GM18519 (cell line): Measurements from ENCODE around the gene TFPT.

Source experiments
- ATAC-seq: cut with Tn5 transposase; IDR thresholded peaks from one replicate; pipeline ENCODE4 v1.9.1; 2021; ENCODE audit warnings: mild to moderate bottlenecking, moderate library complexity; ENCODE audit not compliant: unreplicated experiment, low FRiP score

Gene TFPT, protein sequence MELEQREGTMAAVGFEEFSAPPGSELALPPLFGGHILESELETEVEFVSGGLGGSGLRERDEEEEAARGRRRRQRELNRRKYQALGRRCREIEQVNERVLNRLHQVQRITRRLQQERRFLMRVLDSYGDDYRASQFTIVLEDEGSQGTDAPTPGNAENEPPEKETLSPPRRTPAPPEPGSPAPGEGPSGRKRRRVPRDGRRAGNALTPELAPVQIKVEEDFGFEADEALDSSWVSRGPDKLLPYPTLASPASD

DNA sequence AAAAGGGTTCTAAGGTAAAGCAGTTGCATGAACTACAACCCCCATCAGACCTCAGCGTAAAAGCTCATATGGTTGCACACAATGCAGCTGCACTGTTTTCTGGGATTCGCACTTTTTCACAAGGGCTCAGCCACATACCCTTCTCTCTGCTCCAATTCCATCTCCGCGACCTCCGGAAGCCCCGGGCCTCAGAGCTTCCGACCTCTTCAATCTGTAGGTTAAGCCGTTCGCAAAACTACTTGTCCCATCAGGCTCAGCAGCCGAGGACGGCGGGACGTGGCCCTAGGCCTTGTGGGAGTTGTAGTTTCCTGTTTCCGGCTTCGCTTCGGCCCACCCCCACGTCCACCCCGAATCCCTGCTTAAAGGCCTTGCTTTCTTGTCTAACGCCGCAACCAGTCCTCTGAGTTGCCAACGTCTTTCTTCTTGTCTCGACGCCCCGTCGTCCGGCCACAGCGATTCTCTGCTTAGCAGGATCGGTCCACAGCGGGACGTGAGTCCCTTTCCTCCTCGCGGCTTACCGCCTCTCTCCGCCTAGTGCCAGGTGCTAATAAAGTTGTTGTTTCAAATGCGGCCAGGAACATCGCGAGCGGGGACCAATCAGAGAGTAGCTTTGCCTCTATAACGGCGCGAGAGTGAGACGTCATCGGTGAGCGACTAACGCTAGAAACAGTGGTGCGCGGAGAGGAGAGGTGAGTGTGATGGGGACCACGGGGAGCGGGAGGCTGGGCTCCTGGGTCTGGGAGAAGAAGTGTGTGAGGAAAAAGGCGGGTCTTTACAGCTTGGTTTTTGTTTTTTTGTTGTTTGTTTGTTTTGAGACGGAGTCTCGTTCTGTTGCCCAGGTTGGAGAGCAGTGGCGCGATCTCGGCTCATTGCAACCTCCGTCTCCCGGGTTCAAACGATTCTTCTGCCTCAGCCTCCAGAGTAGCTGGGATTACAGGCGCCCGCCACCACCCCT, at the start of gene TFPT, which contains the start of gene PRPF31:
Gene TFPT, minus strand, starts transcription at position 549 of the 955 bp plus-strand sequence. Its CDS starts 388 bp downstream, at position 161.
Gene PRPF31, plus strand, starts transcription at position 646 of the 955 bp plus-strand sequence. CDS start 2,525 bp downstream, outside the sequence.
- ATAC-seq = peak; percentile 52

DNA sequence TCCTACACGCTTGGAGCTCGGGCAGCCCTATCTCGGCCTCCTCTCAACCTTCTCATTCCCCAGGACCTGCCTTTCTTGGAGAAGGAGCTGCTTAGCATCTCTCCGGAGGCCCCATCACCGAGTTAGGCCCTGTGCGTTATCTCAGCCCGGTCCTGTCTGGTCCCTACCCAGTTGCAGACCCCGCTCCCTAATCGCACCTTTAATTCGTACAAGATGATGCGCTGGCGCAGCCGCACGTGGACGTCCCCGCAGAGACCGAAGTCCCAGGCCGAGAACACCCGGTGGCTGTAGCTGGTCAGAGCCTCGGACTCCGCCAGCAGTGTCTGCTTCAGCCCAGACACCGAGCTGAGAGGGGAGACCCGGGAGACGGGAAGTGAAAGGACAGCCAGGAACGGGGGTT, 49.8 kb upstream of the TFPT start:
- ATAC-seq = no peak

DNA sequence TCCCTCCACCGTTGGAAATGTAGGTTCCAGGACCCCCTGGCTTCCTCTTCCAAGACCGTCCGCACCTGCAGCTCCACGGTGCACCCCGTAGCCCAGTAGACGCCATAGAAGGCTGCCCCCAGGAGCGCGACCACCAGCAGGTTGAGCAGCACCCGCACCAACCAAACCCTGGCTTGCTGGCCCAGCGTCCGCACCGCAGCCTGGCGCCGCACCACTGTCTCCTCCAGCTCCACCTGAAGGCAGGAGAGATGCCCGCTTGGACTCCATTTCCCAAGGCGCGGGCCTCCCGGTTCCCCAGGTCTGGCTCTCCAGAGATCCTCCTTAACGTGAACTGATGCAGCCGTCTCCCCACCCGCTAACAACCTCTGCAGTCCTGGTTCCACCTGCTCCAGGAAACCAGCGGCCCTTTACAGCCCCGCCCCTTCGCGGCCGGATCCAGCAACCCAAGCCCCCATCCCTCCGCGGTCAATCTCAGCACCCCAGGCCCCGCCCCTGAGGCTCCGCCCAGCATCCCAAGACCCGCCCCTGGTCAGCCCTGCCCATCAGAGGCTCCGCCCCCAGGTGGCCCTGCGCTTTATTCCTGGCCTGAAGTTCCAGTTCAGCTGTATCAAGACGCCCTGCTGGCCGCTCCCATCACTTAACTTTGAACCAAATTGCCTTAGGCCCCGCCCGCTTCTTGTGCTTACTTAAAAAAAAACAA, 49.1 kb upstream of the TFPT start:
- ATAC-seq = no peak

DNA sequence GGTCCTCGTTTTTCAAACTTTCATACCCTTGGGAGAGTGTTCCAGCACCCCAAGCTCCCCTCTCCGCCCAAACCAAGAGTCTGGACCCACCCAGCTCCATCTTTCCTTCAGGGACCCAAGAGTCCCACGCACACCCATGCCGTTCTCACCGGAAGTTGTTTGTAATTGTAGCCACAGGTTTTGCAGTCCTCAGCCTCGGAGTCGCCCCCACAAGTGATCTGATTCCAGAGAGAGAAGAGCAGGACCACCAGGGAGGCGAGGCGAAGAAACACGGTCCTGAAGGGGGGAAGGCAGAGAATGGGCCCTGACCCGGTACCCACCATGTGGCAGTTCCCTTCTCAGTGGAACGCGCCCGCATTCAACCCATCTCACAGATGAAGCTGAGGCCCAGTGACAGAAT, 47.4 kb upstream of the TFPT start:
- no peak for ATAC-seq

DNA sequence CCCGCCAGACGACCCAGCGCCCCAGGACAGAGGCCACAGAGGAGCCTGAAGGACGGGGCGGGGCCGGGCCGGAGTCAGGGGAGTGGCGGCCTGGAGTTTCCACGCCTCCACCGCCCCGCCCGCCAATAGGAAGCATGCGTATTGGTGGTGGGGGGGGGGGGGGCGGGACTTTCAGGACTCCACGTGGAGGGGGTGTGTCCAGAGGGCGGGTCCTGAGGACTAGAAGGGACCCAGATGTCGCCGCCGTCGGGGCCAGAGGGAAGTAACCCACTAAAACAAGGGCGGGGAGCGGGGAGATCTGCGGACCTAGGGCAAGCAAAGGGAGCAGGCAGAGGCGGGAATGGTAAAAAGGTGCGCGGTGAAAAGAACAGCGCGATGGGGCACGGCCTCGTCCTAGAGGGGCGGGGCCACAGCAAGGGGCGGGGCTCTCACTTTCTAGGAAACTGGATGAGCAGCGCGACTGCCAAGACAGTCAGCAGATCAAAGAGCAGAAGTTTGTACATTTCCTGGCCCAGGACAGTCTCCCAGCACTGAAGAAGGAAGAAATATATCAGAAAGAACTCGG, 46.9 kb upstream of the TFPT start:
- ATAC-seq = no peak

DNA sequence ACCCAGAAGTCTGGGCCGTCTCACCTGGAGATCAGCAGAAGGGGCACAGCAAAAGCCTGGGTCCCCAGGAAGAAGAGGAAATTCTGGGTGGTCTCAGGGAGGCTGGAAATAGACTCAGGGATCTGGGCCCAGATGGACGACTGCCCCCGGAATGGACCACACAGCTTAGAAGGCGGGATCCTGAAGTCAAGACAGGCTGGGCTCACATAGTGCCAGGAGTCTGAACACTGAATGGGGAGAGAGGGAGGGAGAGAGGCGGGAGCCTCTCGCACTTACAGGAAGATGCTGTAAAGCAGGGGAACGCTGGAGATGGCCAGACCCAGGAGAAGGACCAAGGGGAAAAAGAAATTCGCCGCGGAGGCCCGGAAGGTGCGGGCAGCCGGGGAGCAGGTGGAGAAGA, 45.4 kb upstream of the TFPT start:
- ATAC-seq = no peak

DNA sequence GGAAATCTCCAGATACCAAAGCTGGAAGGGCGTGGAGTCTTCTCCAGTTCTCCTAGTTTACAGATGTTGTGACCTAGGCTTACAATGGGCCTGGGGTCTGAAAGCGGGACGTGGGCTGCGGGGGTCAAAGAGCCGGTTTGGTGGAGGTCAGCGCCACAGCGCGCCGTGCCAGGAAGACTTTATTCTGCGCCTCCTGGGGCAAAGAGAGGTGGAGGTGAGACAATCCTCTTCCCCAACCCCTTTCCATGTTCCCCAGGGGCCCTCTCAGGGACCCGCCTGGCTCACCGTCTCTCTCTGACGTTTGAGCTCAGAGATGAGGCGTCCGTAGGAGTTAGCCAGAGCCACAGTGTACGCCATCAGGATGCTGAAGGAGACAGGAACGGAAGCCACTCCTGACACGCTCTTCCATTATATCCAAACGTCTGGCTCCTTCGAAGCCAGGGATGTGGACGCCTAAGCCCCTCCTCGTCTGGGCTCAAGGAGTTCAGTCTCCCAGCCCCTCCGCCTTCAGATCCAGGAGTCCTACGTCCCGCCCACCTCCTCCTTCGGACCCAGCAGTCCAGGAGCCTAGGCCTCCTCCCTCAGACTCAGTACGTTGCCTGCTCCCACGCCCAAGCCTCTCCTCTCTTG, 44.8 kb upstream of the TFPT start:
- no peak for ATAC-seq

DNA sequence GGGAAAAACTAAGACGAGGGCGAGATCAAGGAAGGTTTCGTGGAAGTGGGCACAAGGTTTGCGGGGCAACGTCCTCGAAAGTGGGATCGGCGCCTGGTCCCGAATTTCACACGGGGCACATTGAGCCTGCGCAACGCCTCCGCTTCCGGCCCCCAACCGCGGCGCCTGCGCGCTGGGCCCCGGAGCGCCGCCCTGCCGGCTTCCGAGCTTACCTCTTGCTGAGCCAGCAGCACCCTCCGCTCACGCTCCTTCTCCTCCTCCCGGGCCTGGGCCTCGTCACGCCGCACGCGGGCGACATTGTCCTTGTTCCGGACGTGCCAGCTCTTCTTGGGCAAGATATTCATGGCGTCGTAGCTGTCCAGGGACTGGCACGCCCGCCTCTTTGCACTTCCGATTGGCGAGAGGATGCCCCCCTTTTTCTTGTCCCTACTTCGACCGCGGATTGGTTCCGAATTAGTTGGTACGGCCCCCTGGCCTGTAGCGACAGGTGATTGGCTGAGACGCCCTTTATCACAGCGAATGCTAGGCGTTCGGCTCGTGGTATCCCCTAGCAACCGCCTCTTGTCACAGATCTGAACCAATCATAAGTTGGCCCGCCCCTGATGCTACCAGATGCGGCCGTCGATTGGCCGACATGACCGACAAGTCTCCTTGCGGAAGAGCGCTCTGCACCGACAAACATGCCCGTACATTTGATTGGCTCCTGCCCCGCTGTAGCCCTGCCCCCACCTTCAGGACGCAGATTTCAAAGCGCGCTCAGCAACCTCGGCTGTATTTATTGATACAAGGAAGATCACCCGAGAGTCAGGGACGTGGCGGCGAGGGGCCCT, 44.1 kb upstream of the TFPT start, which contains the start of gene LENG1:
Gene LENG1, minus strand, starts transcription at position 370 of the 830 bp plus-strand sequence. Its CDS starts 26 bp downstream, at position 344.
- peak; percentile 88 for ATAC-seq

DNA sequence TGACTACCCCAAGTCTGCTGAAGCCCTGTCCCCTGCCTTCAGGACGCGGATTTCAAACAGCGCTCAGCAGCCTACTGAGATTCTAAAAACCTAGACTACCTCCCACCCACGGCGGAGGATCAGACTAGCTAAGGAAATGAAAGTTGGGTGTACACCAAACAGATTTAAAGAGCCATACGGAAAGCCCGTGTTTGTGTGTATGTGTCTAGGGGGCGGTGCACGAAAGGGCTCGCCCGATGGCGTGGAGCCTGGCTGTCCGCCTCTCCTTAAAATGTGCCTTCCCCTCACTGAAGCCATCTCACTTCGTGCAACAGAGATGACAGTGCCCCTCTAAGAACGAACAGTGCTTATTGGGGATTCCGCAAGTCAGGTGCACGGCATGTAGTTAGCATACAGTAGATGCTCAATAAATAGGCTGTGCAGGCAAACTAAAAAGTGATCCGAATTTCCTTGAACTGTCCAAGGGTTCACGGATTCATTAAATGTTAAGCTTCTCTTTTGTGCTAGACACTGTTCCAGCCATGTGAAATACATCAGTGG, 43.4 kb upstream of the TFPT start:
- ATAC-seq = no peak

DNA sequence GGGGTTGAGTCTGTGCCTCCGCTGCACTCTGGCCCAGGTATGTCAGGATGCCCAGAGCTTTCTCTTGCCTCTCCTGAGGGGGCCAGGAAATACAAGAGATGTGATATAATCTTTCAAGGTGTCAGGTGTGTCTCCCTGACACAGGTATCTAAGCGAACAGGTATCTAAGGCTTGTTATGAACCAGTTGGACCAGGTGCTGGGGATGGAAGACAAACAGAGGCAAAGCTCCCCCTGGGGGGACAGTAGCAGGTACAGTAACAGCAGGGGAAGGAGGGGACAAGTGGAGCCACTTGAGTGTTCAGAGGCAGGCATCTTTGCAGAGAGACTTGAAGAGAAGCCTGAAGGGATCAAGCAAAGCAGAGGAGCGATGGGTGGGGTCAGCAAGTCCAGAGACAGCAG, 41.5 kb upstream of the TFPT start:
- no peak for ATAC-seq

DNA sequence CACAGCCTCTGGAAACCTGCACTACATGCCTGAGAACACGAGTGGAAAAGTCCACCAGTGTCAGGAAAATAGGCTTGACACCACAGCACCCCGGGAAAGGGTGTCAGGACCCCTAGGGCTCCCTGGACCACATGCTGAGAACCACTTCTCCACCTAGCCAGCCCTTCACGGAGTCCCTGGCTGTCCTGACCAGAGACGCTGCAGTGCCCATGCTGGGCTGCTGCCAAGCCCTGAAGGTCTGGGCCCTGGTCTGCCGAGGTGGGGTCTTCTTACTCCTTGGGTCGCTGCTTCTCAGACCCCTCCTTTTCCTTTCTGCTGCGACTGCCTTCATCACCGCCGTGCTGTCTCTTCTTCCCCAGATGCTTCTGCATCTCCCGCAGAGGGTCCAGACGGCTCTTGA, 41.0 kb upstream of the TFPT start:
- no peak for ATAC-seq

DNA sequence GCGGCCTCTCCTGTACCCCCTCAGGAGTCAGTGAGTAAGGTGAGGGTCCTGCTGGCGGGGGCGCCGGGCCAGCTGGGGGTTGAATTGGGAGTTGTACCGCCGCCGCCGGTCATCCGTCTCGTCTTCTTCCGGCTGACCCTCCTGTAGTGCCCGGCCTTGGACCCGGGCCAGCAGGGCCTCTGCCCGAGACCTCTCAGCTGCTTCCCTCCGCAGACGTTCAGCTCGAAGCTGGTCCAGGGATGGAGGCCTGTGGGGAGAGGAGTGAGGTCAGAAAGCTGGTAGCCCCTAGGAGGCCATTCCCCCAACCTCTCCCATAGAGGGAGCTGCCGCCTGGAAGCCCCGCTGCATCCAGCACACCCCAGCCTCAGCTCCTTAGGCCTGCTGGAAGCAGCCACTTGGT, 40.2 kb upstream of the TFPT start:
- ATAC-seq = no peak

DNA sequence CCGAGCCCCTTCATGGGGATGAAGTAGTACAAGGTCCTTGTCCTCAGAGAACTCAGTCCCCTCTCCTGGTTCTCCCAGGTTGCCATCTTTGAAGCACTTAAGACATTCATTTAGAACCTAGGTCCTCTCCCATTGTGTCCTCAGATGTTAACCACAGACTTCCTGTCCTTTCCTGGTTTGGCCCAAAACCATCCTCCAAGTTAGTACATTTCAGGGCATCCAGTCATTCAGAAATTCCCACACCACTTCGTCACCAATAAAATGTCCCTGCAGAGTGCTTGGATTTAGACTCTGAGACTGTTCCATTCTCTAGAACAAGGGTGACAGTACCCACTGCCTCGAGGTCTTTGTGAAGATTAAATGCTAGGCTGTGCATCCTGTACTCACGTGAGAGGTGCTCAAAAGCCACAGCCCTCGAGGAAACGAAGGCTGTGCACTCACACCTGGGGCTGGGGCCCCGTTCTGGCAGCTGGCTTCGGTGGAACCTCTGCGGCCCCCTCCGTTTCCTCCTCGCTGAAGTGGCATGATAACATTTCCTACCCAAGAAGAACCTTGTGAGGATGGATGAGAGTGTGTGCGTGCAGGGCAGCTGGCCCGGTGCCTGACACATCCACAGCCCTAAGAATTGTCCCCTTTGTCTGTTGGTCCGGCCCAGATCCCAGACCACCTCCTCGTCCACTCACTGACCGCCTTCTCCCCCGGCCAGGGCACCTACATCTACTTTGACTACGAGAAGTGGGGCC, 39.3 kb upstream of the TFPT start:
- no peak for ATAC-seq

DNA sequence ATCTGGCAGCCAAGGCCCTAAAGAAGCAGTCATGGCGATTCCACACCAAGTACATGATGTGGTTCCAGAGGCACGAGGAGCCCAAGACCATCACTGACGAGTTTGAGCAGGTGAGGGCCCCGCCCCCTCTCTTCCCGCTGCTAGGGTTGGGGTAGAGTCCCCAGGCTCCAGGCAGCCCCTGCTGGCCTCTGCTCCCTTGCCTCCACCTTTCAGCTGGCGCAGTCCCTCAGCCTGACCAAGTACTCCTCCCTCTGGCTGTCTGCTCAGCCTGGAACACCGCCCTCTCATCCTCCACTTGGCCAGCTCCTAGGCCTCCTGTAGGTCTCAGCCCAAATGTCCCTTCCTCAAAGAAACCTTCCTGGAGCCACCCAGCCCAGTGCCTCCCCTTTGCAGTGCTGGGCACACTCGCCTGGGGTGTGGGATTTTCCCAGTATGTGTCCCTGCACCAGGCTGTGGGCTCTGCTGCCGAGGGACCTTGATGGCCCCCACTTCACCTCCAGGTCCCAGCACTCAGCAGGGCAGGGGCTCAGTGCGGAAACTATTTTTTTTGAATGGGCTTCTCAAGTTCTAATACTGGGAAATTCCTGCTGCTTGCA, 38.4 kb upstream of the TFPT start:
- no peak for ATAC-seq

DNA sequence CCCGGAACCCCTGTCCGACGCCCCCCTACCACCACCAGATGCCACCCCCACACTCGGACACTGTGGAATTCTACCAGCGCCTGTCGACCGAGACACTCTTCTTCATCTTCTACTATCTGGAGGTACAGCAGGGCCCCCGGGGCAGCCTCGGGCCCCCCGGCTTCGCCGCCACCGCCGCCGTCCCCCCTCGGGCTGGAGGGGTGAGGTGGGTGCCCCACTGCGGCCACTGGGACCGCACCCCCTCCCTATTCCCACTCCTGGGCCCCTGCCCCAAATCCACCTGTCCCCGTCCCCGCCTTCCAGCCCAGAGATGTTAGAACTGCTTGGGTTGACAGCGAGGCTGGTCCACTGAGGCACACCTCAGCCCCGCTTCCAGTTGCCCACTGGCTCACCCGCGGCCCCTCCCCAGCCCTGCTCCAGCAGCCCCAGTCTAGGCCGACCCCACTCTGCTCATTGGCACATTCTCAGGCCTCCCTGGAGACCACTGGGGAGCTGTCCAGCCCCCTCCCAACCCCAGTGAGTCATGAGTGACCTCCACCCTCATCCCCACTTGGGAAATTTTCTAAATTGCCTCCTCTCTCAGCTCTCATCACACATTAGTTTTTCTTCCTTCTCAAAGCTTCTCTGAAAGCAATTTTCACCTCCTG, 37.5 kb upstream of the TFPT start:
- no peak for ATAC-seq

DNA sequence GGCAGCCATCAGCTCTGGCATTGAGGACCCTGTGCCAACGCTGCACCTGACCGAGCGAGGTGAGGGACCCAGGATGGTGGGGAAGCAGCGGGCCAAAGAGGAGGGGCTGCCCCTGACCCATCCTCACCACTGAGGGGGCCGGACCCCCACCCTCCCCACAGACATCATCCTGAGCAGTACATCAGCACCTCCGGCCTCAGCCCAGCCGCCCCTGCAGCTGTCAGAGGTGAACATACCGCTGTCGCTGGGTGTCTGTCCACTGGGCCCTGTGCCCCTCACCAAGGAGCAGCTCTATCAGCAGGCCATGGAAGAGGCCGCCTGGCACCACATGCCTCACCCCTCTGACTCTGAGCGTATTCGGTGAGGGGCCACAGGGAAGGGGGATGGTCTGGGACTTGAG, 36.8 kb upstream of the TFPT start:
- no peak for ATAC-seq

DNA sequence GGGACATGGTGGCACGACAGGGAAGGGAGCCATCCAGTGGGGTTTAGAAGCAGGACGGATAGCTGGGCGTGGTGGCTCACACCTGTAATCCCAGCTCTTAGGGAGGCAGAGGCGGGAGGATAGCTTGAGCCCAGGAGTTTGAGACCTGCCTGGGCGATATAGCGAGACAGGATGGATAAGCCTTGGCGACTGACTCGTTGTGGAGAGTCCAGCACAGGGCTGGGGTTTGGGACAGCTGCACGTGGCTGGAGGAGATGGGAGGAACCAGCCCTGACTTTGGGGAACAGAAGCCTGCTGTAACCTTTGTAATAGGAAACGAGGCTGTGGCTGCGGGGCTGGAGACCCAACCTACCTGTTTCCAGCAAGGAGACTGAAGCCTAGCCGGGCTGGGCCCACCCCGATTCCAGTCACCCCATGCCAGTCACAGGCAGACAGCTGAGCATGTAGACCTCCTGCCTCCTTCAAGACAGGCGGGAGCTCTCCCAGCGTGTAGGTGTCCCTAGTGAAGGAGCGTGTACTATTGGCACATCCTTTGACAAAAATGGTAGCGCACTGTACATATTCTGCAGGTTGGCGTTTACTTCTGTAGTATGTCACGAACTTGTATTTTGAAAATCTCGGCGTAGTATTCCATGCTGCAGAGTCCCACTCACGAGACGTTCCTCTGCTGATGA, 36.0 kb upstream of the TFPT start:
- no peak for ATAC-seq
